Measurements from ENCODE around the gene RNF169.

GRCh38 chr11:74849525-74850391 is 101.1 kb downstream of the RNF169 start:
- TF ChIP-seq, protein P1, sequence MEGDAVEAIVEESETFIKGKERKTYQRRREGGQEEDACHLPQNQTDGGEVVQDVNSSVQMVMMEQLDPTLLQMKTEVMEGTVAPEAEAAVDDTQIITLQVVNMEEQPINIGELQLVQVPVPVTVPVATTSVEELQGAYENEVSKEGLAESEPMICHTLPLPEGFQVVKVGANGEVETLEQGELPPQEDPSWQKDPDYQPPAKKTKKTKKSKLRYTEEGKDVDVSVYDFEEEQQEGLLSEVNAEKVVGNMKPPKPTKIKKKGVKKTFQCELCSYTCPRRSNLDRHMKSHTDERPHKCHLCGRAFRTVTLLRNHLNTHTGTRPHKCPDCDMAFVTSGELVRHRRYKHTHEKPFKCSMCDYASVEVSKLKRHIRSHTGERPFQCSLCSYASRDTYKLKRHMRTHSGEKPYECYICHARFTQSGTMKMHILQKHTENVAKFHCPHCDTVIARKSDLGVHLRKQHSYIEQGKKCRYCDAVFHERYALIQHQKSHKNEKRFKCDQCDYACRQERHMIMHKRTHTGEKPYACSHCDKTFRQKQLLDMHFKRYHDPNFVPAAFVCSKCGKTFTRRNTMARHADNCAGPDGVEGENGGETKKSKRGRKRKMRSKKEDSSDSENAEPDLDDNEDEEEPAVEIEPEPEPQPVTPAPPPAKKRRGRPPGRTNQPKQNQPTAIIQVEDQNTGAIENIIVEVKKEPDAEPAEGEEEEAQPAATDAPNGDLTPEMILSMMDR (IDR thresholded peaks at IDR 0.05) = no peak
- TF ChIP-seq EZH2 (IDR thresholded peaks at IDR 0.05; ENCODE audit: borderline replicate concordance, insufficient read depth, low read depth, low read length, poor library complexity, severe bottlenecking) = no peak
